ENCODE measurements around the gene VPS13A.
"Not testable (repeated sequence)": the region's sequence is repeated elsewhere in the genome, so short reads cannot be mapped to it uniquely, and the experiment has no call there.

Gene VPS13A

DNA sequence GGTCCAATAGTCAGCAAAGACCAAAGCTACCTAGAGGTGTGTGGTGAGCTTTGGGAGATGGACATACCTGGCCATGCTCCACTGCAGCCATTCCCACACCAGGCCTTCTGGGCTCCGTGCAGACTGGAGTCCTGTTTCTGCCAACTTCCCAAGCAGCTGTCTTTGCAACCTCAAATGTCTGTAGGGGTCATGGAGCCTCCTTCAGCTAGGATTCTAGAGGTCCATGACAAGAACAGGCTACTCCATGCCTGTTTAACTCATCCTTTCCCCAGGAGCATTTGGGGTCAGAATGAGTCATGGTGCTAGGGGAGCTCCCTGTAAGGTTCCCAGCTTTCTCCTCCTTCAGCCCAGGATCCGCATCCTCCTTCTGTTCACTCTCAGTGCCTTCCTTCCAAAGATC lies 17.1 kb downstream of the VPS13A start:
- no peak for DNase-seq

DNA sequence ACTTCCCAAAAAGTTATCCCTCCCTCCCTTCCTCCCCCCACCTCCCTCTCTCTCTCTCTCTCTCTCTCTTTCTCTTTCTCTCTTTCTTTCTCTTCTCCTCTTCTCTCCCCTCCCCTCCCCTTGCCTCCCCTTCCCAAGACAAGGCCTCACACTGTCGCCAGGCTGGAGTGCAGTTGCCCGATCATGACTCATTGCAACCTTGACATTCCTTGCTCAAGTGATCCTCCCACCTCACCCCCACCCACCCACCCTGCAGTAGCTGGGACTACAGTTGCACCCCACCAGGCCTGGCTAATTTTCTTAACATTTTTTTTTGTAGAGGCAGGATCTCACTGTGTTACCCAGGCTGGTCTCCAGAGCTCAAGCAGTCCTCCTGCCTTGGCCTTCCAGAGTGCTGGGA lies 32.8 kb downstream of the VPS13A start:
- no peak for DNase-seq

DNA sequence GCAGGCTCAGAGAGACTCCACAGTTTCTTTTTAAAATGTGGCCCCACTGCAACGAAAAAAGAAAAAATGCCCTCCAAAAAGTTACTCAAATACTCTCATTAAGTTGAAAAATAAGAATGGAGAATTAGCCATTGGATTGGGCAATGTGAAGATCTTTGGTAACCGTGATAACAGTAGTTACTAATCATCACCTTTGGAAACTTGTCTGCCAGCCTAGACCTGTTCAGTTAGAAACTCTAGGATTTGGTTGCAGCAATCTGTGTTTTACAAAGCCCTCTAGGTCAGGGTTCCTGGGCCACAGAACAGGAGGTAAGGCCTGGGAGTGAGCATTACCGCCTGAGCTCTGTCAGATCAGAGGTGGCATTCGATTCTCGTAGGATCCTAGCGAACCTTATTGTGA lies 34.2 kb downstream of the VPS13A start:
- no peak for DNase-seq

DNA sequence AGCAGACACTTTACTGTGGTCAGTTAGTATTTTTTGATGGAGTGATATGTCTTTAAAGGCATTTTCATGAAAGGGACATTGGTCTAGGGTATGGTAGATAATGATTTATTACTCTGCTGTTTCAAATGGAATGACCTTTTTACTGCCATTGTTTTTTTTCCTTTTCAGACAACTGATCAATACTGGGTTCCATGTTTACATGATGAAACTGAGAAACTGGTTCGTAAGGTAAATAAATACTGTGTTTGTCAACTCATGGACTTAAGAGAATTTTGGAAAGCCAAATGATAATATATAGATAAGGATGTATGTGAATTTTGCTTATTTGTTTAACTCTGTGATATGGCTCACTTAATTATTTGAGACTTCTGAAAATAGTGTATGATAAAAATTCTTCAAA lies 35.5 kb downstream of the VPS13A start:
- DNase-seq, result no peak

DNA sequence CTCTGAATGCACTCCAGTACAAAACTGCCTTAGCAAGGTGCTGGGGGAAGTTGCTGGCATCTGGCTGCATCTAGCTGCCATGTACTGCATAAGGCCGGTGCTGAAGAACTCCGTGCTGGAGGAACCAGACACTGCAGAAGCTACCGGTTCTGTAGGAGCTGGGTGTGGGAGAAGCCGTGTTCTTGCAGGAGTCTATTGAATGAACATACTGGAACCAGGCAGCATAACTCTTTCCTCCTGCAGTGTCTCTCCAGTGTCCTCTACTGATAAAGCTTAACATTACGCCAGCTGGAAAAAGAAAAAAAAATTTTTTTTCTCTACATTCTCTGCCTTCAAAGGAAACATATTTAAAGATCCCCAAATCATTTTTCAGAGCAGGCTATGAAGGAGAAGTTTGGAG lies 38.5 kb downstream of the VPS13A start:
- DNase-seq, result no peak

DNA sequence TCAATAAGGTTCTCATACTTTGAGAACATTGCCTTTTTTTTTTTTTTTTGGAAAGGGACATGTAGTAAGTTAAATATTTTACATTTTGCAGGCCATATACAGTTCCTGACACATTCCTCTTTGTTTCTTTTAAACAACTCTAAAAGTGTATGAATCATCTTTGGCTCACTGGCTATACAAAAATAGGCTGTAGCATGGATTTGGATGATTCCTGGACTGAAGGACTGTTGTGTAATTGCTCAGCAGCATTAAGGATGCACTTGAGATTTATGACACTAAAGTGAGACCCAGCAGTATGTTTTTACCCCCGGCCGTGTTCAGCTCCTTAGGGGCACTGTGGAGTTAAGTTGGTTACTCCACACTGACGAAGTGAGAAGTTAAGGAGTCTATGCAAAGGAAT lies 41.3 kb downstream of the VPS13A start:
- no peak for DNase-seq

DNA sequence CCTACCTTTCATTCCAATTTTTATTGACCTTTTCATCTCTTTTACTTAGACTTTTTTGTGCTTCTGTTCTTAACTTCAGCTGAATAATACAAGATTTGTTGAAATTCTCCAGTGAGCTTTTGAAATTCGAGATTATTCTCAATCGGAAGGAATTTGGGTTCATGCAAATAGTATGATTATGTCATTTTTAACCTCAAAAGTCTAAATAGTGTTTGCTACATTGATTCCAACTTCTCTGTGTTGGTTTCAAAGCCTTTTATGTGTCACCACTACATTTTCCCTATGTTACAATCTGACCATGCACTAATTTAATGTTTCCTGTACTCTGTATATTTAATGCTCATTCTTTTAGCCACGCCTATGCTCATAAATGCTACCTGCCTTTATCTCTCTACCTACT lies 44.1 kb downstream of the VPS13A start:
- DNase-seq, result no peak

DNA sequence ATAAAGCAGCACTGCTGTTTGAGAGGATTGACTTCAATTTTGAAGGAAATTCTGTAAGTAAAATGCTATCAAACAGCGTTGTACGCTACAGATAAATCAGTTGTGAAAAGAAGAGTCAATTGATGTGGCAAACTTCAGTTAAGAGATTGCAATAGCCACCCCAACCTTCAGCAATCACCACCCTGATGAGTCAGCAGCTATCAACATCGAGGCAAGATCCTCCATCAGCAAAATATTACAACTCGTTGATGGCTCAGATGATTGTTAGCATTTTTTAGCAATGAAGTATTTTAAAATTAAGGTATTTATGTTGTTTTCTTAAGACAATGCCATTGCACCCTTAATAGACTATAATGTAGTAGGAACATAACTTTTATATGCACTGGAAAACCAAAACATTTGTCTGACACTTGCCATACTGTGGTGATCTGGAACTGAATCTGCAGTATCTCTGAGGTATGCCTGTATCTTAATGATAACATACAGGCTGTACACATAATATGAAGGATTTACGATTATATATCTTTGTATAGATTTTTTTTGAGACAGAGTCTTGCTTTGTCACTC lies 47.5 kb downstream of the VPS13A start:
- no peak for DNase-seq

DNA sequence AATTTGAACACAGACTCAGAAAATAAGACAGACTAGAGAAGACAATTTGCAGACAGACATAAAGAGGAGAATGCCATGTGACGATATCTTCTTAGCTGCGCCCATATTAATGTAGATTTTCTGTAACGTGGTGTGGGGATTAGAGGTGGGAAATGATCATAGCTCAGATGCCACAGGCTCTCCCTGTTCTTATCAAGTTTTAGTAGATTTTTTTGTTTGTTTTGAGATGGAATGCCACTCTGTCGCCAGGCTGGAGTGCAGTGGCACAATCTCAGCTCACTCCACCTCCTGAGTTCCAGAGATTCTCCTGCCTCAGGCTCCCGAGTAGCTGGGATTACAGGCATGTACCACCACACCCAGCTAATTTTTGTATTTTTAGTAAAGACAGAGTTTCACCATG lies 59.4 kb downstream of the VPS13A start:
- DNase-seq, result no peak

DNA sequence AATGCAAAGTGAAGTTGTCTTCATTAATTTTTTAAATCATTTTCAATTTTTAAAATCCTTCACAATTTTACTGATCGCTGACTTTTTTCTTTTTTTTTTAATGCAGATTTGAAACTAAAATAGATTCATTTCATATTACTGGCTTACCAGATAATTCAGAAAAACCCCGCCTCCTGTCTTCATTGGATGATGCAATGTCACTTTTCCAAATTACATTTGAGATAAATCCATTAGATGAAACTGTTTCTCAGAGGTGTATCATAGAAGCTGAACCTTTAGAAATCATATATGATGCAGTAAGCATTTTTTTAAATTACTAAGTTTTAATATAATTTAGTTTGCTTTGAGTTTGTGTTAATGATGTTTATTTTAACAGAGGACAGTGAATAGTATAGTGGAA lies 60.6 kb downstream of the VPS13A start:
- no peak for DNase-seq

DNA sequence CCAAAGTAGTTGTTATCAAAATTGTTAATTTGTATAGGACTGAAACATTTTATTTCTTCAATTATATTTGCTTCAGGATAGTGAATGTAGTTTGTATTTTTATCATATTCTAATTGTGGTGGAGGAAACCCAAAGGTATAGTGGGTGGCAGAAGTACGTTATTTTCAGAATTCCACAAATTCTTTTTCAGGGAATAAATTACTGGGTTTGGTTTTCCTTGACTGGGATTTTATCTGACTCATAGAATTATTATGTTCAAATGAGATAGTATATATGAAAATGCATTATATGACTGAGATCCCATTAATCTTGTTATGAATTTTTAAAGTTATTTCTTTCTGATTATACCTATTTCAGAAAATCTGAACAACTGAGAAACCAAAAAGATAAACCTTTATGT lies 73.7 kb downstream of the VPS13A start:
- DNase-seq, result no peak

DNA sequence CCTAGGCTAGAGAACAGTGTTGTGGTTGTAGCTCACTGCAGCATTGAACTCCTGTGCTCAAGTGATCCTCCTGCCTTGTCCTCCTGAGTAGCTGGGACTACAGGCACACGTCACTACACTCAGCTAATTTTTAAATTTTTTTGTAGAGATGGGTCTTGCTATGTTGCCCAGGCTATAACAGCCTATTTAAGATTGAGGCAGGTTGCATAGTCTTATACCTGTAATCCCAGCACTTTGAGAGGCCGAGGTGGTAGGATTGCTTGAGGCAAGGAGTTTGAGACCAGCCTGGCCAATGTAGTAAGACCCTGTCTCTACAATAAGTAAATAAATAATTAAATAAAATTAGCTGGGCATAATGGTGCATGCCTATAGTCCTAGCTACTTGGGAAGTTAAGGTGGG lies 79.9 kb downstream of the VPS13A start:
- DNase-seq, result no peak

DNA sequence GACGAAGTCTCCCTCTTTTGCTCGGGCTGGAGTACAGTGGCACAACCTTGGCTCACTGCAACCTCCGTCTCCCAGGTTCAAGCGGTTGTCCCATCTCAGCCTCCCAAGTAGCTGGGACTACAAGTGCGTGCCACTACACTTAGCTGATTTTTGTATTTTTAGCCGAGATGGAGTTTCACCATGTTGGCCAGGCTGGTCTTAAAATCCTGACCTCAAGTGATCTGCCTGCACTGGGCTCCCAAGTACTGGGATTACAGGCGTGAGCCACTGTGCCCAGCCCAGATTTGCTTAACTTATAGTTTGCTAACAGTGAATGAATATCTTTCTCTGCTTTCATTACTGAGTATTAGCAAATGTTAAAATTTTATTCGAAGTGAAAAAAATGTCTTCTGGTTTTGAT lies 84.3 kb downstream of the VPS13A start:
- no peak for DNase-seq

DNA sequence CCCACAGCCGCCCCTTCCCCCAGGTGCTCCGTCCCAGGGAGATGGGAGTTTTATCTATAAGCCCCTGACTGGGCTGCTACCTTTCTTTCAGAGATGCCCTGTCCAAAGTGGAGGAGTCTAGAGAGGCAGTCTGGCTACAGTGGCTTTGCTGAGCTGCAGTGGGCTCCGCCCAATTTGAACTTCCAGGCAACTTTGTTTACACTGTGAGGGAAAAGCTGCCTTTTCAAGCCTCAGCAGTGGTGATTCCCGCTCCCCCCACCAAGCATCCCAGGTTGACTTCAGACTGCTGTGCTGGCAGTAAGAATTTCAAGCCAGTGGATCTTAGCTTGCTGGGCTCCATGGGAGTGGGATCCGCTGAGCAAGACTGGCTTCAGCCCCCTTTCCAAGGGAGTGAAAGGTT lies 90.4 kb downstream of the VPS13A start:
- not testable (repeated sequence) for DNase-seq

DNA sequence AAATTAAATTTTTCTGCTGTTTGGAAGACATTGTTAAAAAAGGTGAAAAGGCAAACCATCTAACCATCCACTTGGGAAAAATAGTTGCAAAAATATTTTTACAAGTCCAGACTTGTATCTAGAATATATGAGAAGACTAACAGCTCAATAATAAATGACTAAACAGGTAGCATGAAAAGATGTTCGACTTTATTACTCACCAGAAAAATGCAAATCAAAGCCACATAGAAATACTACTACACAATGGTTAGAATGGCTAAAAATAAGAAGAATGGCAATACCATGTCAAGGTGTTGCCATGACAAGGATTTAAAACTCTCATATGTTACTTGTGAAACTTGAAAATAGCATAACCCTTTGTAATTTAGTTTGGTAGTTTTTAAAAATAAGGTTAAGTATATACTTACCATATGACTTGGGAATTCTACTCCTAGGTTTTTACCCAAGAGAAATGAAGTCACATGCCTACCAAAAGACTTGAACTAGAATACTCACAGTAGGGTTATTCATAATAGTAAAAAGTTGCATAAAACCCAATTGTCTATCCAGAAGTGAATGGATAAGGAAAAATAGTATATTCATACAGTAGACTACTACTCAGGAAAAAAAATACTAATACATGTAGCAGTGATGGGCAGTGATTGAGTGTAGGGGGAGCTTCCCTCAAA lies 93.8 kb downstream of the VPS13A start:
- no peak for DNase-seq

DNA sequence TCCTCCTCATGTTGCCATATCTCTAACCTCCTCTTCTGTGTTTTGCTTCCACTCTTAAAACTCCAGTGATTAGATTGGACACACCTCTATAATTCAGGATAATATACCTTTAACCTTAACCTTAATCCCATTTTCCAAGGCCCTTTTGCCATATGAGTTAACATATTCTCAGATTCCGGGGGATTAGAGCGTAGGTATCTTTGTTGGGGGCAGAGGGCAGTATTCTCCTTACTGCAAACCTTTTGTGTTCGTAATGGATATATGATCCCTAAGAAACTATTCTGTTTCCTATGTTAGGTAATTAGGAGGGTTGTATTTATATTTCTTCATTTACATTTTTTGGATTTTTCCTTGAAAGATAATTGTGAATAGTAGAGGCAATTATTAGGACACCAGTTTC lies 99.5 kb downstream of the VPS13A start:
- no peak for DNase-seq

DNA sequence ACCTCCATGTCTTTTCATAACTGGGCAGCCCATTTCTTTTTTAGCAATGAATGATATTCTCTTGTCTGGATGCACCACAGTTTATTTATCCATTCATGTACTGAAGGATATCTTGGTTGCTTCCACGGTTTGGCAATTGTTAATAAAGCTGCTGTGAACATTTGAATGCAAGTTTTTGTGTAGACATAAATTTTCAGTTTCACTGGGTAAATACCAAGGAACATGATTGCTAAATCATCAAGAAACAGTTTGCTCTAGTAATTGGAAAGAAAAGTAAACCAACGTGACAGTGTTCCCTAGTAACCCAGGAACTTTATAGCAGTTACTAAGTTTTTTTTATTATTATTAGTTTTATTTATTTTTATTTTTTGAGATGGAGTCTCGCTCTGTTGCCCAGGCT lies 100.4 kb downstream of the VPS13A start:
- DNase-seq, result no peak

DNA sequence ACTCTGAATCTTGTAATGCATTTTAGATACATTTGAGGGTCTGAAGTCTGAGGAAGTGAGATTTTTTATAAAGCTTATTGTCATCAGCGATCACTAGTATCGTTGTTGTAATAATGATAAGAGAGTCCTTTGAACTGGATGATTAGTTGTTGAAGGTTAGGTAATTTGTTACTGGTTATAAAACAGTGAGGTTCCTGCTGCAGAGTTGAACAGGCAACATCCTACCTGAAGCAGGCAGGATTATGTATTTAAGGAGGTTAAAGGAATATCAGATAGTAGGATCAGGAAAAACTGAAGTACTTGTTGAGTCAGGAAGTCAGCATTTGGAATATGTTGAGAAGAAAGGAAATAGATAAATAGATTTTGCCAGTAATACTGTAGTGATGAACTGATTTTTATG lies 106.7 kb downstream of the VPS13A start:
- DNase-seq, result no peak

DNA sequence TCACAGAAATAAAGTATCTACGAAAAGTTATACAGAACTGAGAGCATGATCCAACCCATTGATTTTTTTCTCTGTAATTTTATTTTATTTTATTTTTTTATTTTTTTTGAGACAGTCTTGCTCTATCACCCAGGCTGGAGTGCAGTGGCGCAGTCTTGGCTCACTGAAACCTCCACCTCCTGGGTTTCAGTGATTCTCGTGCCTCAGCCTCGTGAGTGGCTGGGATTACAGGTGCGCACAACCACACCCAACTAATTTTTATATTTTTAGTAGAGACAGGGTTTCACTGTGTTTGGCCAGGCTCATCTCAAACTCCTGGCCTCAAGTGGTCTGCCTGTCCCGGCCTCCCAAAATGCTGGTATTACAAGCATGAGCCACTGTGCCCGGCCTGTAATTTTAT lies 107.3 kb downstream of the VPS13A start:
- DNase-seq, result no peak

DNA sequence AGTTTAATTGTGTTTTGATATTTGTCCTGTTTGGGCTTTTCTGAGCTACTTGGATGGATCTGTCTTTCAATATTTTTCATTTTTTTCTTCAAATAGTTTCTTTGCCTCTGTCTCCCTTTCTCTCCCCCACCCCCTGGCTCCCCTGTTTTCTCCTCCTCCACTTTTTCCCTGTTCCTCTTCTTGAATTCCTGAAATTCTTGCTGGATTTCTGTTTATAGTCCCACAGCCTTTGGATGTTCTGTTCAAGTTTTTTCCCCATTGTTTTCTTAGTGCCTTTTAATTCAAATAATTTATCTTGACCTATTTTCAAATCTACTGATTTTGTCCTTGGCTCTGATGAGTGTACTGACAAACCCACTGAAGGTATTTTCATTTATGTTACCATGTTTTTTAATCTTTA lies 113.0 kb downstream of the VPS13A start:
- DNase-seq, result no peak

DNA sequence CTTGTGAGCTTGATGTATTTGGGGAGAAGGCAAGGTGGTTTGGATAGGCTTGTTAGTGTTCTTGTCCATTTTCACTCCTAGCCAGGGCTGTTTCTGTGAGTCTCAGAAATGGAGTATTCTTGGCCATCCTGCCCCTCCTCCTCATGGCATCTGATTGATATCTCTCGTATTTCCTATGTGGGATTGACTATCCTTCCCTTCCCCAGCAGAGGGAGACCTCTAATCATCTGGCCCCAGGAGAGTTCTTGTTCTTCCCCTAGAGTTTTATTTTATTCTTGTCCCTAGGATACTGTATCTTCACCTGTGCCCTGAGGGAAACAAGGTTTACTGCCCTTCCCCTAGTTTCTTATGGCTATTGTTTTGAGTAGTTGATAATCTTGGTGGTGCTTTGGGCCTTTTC lies 114.4 kb downstream of the VPS13A start:
- DNase-seq, result no peak

DNA sequence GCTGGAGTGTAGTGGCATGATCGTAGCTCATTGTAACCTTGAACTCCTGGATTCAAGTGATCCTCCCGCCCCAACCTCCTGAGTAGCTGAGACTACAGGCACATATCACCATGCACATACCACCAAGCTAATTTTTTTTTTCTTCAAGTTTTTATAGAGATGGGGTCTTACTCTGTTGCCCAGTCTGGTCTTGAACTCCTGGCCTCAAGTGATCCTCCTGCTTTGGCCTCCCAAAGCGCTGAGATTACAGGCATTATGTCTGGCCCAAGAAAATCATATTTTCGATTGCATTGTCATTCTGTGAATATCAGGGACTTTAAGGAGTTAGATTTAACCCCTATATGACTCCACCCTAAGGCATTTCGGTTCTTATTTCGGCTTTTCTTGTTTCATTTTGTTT lies 116.6 kb downstream of the VPS13A start:
- DNase-seq, result no peak

DNA sequence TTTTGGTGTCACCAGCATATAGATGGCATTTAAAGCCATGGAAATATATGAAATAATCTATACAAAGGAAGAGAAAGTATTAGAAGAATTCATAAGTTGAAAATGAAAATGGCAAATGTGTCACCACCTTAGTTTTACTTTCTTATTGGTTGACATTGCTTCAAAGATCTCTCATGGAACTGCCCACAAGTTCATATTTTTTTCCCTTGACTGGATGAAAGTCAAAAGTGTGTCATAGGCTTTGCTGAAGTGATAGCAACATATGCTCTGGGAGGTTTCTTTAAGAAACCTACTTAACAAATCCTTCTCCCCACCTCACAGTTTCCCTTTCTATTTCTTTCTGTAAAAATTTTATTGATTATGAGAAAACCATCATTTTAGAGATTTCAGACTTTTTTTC lies 127.2 kb downstream of the VPS13A start:
- DNase-seq, result no peak

DNA sequence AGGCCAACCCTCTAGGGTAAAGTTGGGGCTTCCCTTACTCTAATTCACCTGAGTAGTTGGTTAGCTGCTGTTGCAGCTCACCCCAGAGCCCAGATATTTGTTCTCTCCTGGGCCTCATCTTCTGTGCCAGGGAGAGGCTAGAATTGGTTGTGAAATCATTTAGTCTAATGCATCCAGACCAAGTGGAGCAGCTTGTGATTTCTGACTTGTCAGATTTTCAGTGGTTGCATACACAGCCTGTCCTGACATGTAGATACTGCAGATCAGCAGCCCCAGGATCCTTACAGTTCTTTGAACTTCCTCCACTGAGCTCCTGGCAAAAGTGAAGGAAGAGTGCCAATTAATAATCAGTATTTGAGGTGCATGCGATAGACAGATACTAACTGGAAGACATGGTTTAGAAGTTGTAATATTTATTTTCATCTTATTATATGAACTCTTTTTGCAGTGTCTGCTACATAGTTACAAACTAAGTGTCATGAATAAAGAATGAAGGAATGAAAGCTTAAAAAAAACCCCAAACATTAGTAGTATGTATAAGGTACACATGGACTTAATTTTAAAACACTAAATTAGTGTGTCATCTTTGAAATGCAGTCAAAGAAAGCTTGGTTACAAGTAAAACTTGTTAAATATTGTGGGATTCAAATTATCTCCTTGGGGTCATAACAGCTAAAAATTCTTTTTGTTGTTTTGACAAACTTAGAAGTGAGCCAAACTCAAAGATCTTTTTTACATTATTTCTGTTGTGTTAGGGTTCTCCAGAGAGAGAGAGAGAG lies 128.5 kb downstream of the VPS13A start:
- no peak for DNase-seq

DNA sequence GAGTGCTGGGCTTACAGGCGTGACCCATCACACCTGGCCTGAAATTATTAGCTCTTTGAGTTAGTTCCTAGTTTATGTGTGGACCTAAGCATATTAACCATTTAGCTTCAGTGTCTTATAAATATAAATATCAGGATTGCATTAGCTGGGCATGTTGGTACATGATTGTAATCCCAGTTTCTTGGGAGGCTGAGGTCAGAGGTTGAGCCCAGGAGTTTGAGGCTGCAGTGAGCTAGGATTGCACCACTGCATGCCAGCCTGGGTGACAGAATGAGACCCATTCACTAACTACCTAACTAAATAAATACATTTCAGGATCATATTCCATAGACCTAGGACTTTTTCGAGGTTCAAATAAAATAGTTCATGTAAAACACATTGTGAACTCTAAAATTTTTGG lies 129.8 kb downstream of the VPS13A start:
- DNase-seq, result no peak
